Mesenchymal stem cell (in vitro differentiated cells and primary cell): Measurements from ENCODE around the gene KDM7A.
"Not testable (repeated sequence)": the region's sequence is repeated elsewhere in the genome, so short reads cannot be mapped to it uniquely, and the experiment has no call there.

Source experiments
- DNase-seq: peaks from one replicate; pipeline ENCODE4 v3.0.0-alpha.2; 2013
- H2AFZ ChIP-seq: one replicate; pipeline ENCODE4 v1.6.1; 2013; ENCODE audit warnings: low read depth, mild to moderate bottlenecking, control low read depth, inconsistent platforms, low read length, moderate library complexity
- H2AK5ac ChIP-seq: 2 replicates; pipeline ENCODE4 v1.6.1; 2013; ENCODE audit warnings: low read length, moderate library complexity, mild to moderate bottlenecking, inconsistent platforms; ENCODE audit not compliant: severe bottlenecking
- H2BK120ac ChIP-seq: one replicate; pipeline ENCODE4 v1.6.1; 2013; ENCODE audit warnings: low read depth, mild to moderate bottlenecking, inconsistent platforms, low read length, moderate library complexity
- H2BK12ac ChIP-seq, 2 experiments: one replicate each; pipeline ENCODE4 v1.6.1; 2013; ENCODE audit warnings: inconsistent platforms in 2 of 2, low read length in 2 of 2, mild to moderate bottlenecking in 2 of 2, moderate library complexity in 2 of 2, control low read depth in 1 of 2
- H2BK15ac ChIP-seq: one replicate; pipeline ENCODE4 v1.6.1; 2013; ENCODE audit warnings: mild to moderate bottlenecking, low read depth, inconsistent platforms; ENCODE audit not compliant: poor library complexity, severe bottlenecking
- H2BK5ac ChIP-seq: 2 replicates; pipeline ENCODE4 v1.6.1; 2013; ENCODE audit warnings: low read depth, mild to moderate bottlenecking, low read length, control low read depth, inconsistent platforms; ENCODE audit not compliant: poor library complexity, severe bottlenecking
- H3K14ac ChIP-seq, 2 experiments: one replicate each; pipeline ENCODE4 v1.6.1; 2013; ENCODE audit warnings: inconsistent platforms in 2 of 2, low read length in 2 of 2, control low read depth in 1 of 2, mild to moderate bottlenecking in 1 of 2, moderate library complexity in 1 of 2
- H3K18ac ChIP-seq, 2 experiments: one replicate each; pipeline ENCODE4 v1.6.1; 2013; ENCODE audit warnings: inconsistent platforms in 2 of 2, low read length in 2 of 2, control low read depth in 1 of 2, low read depth in 1 of 2, mild to moderate bottlenecking in 1 of 2
- H3K23ac ChIP-seq, 2 experiments: one replicate each; pipeline ENCODE4 v1.6.1; 2013; ENCODE audit warnings: inconsistent platforms in 2 of 2, low read length in 2 of 2, mild to moderate bottlenecking in 2 of 2, moderate library complexity in 2 of 2, control low read depth in 1 of 2
- H3K27ac ChIP-seq: 2 replicates; pipeline ENCODE4 v1.5.1; 2013; ENCODE audit warnings: mild to moderate bottlenecking, moderate library complexity, low read length, control low read depth, inconsistent platforms; ENCODE audit not compliant: poor library complexity, severe bottlenecking
- H3K27me3 ChIP-seq, 2 experiments: 2 replicates each; pipeline versions ENCODE4 v1.6.1 to v1.7.0; 2013; ENCODE audit warnings: low read length in 2 of 2, mild to moderate bottlenecking in 2 of 2, moderate library complexity in 2 of 2, control low read depth in 1 of 2, inconsistent platforms in 1 of 2; ENCODE audit not compliant: control insufficient read depth in 1 of 2, insufficient read depth in 1 of 2
- H3K36me3 ChIP-seq, 2 experiments: 2 replicates each; pipeline versions ENCODE4 v1.6.1 to v1.7.0; 2013; ENCODE audit warnings: low read length in 2 of 2, control low read depth in 1 of 2, inconsistent platforms in 1 of 2, low read depth in 1 of 2, mild to moderate bottlenecking in 1 of 2; ENCODE audit not compliant: insufficient read depth in 2 of 2, control insufficient read depth in 1 of 2
- H3K4ac ChIP-seq, 2 experiments: one replicate each; pipeline ENCODE4 v1.6.1; 2013; ENCODE audit warnings: inconsistent platforms in 2 of 2, low read length in 2 of 2, mild to moderate bottlenecking in 2 of 2, moderate library complexity in 2 of 2, control low read depth in 1 of 2, low read depth in 1 of 2
- H3K4me1 ChIP-seq: 2 replicates; pipeline ENCODE4 v1.6.1; 2013; ENCODE audit warnings: low read depth, low read length, control low read depth; ENCODE audit not compliant: control insufficient read depth, insufficient read depth
- H3K4me2 ChIP-seq: 2 replicates; pipeline ENCODE4 v1.6.1; 2013; ENCODE audit warnings: low read length, mild to moderate bottlenecking, inconsistent platforms; ENCODE audit not compliant: poor library complexity, severe bottlenecking
- H3K4me3 ChIP-seq, 2 experiments: 2 replicates each; pipeline versions ENCODE4 v1.5.1 to v1.7.0; 2013; ENCODE audit warnings: low read length in 2 of 2, mild to moderate bottlenecking in 2 of 2, control low read depth in 1 of 2, low read depth in 1 of 2; ENCODE audit not compliant: insufficient read depth in 1 of 2
- H3K79me1 ChIP-seq: replicated peaks from 2 replicates; pipeline ENCODE4 v1.6.1; 2013; ENCODE audit warnings: mild to moderate bottlenecking, control low read depth, low read length, inconsistent platforms; ENCODE audit not compliant: poor library complexity, severe bottlenecking
- H3K9ac ChIP-seq: 2 replicates; pipeline ENCODE4 v1.7.0; 2013; ENCODE audit warnings: mild to moderate bottlenecking, low read length, moderate library complexity
- H3K9me3 ChIP-seq: 2 replicates; pipeline ENCODE4 v1.7.0; 2013; ENCODE audit warnings: mild to moderate bottlenecking, low read length; ENCODE audit not compliant: control insufficient read depth
- H4K8ac ChIP-seq: one replicate; pipeline ENCODE4 v1.6.1; 2013; ENCODE audit warnings: inconsistent platforms, mild to moderate bottlenecking, low read length, moderate library complexity
- H4K91ac ChIP-seq: one replicate; pipeline ENCODE4 v1.6.1; 2013; ENCODE audit warnings: mild to moderate bottlenecking, low read length, inconsistent platforms
- WGBS: methylation state at CpG from one replicate; pipeline ENCODE4 v1.1.7; 2013; ENCODE audit warnings: mixed read lengths; 5-methylcytosine and 5-hydroxymethylcytosine counted together

KDM7A gene

GRCh38 chr7:140203556-140203955 lies 26.8 kb upstream of the KDM7A start:
- H2BK120ac ChIP-seq = no peak overlapping the region
- no peak overlapping the region for H3K18ac ChIP-seq
- H3K4me1 ChIP-seq = peaks cover 3% of the 10 kb centered on the region
- H3K4ac ChIP-seq = no peak overlapping the region
- H2BK12ac ChIP-seq = no peak overlapping the region
- H4K91ac ChIP-seq = no peak overlapping the region
- no peak overlapping the region for H3K4me3 ChIP-seq
- no peak overlapping the region for H3K9ac ChIP-seq
- DNase-seq = no peak
- H3K23ac ChIP-seq = no peak overlapping the region
- no peaks in the 10 kb centered on the region for H3K36me3 ChIP-seq
- H3K79me1 ChIP-seq = no peaks in the 10 kb centered on the region
- H3K27ac ChIP-seq = no peak overlapping the region
- H2BK15ac ChIP-seq = no peak overlapping the region
- no peak overlapping the region for H2AK5ac ChIP-seq
- H3K9me3 ChIP-seq = peaks cover 3% of the 10 kb centered on the region
- H4K8ac ChIP-seq = no peak overlapping the region
- no peak overlapping the region for H2AFZ ChIP-seq
- H2BK5ac ChIP-seq = no peak overlapping the region
- H3K14ac ChIP-seq = no peak overlapping the region
- no peak overlapping the region for H3K4me2 ChIP-seq
- peaks cover 0 to 57% of the 10 kb centered on the region in 2 experiments for H3K27me3 ChIP-seq

- not testable (repeated sequence) for H2BK12ac ChIP-seq, H3K4me2 ChIP-seq
These were observed 26.2 kb upstream of the KDM7A start for GRCh38 chr7:140202942-140203341.

GRCh38 chr7:140201393-140201792 lies 24.6 kb upstream of the KDM7A start:
- no peak overlapping the region for H3K14ac ChIP-seq
- peaks cover 3% of the 10 kb centered on the region for H3K9me3 ChIP-seq
- H3K9ac ChIP-seq = no peak overlapping the region
- no peak overlapping the region for H4K8ac ChIP-seq
- H2BK5ac ChIP-seq = no peak overlapping the region
- H2BK15ac ChIP-seq = no peak overlapping the region
- H4K91ac ChIP-seq = no peak overlapping the region
- no peaks in the 10 kb centered on the region for H3K79me1 ChIP-seq
- no peaks in the 10 kb centered on the region for H3K36me3 ChIP-seq
- H3K4ac ChIP-seq = no peak overlapping the region
- peaks cover 3% of the 10 kb centered on the region for H3K4me1 ChIP-seq
- H3K23ac ChIP-seq = no peak overlapping the region
- no peak for DNase-seq
- H2AFZ ChIP-seq = no peak overlapping the region
- no peak overlapping the region for H3K18ac ChIP-seq
- no peak overlapping the region for H2AK5ac ChIP-seq
- no peak overlapping the region for H2BK120ac ChIP-seq
- no peak overlapping the region for H3K27ac ChIP-seq
- no peak overlapping the region for H2BK12ac ChIP-seq
- H3K27me3 ChIP-seq = peaks cover 0 to 40% of the 10 kb centered on the region in 2 experiments
- 75% methylated on average over 6 of the region's 6 CpGs for WGBS
- H3K4me2 ChIP-seq = no peak overlapping the region
- H3K4me3 ChIP-seq = no peak overlapping the region

More at GRCh38 chr7:140202942-140203341, 26.2 kb upstream of the KDM7A start:
- peaks cover 0 to 51% of the 10 kb centered on the region in 2 experiments for H3K27me3 ChIP-seq
- not testable (repeated sequence) for H2BK5ac ChIP-seq, DNase-seq, H3K36me3 ChIP-seq, H3K23ac ChIP-seq, H3K9ac ChIP-seq, H3K4me1 ChIP-seq, H3K27ac ChIP-seq, H4K91ac ChIP-seq, H2BK120ac ChIP-seq, H4K8ac ChIP-seq, H2BK15ac ChIP-seq, H2AFZ ChIP-seq, H3K79me1 ChIP-seq, H3K9me3 ChIP-seq, H2AK5ac ChIP-seq, H3K14ac ChIP-seq, H3K4me3 ChIP-seq, H3K18ac ChIP-seq, H3K4ac ChIP-seq
- 91% methylated on average over 6 of the region's 6 CpGs for WGBS

- Histone ChIP-seq H3K9ac (peak overlapping the region; percentile 79), H3K79me1 (no peaks in the 10 kb centered on the region), H2BK120ac (no peak overlapping the region), H4K91ac (no peak overlapping the region), H2AK5ac (no peak overlapping the region), H4K8ac (no peak overlapping the region), H3K27me3 (peaks cover 0 to 30% of the 10 kb centered on the region in 2 experiments), H3K36me3 (no peaks in the 10 kb centered on the region), H3K9me3 (peaks cover 3% of the 10 kb centered on the region), H2BK15ac (no peak overlapping the region), H2BK5ac (no peak overlapping the region), H3K4ac (no peak overlapping the region), H3K27ac (no peak overlapping the region), H3K14ac (no peak overlapping the region), H3K23ac (no peak overlapping the region), H3K18ac (no peak overlapping the region), H3K4me1 (peaks cover 3% of the 10 kb centered on the region), H3K4me3 (peak overlapping the region in 1 of 2 experiments; percentile 47), H2AFZ (no peak overlapping the region), H2BK12ac (no peak overlapping the region), H3K4me2 (no peak overlapping the region)
- 75% methylated on average over 15 of the region's 15 CpGs for WGBS
- peak; percentile 18 for DNase-seq
These were observed 23.5 kb upstream of the KDM7A start for GRCh38 chr7:140200061-140200989.
